Esophagus (tissue), 2 donors: ENCODE data around the gene ACHE. TPM values are rescaled to one million over a fixed set of nuclear protein-coding genes. Genes with fewer than 3 reads are reported as not detected.

Source experiments
- H3K27ac ChIP-seq, 2 donors: one replicate each; pipeline ENCODE4 v1.5.1; 2013; ENCODE audit warnings: low read depth in 2 of 2, mild to moderate bottlenecking in 2 of 2, inconsistent platforms in 1 of 2, low read length in 1 of 2, moderate library complexity in 1 of 2
- H3K27me3 ChIP-seq, 2 donors: one replicate each; pipeline ENCODE4 v1.6.1; 2013; ENCODE audit warnings: low read length in 2 of 2, control low read depth in 1 of 2, mild to moderate bottlenecking in 1 of 2; ENCODE audit not compliant: insufficient read depth in 2 of 2, control insufficient read depth in 1 of 2
- H3K36me3 ChIP-seq, 2 donors: one replicate each; pipeline ENCODE4 v1.6.1; 2013; ENCODE audit warnings: low read length in 1 of 2; ENCODE audit not compliant: control insufficient read depth in 2 of 2, insufficient read depth in 2 of 2
- H3K4me1 ChIP-seq, 2 donors: one replicate each; pipeline ENCODE4 v1.6.1; 2013; ENCODE audit warnings: low read length in 1 of 2; ENCODE audit not compliant: control insufficient read depth in 2 of 2, insufficient read depth in 2 of 2
- H3K4me3 ChIP-seq, 2 donors: one replicate each; pipeline ENCODE4 v1.5.1; 2013; ENCODE audit warnings: low read length in 2 of 2, mild to moderate bottlenecking in 2 of 2, low read depth in 1 of 2, moderate library complexity in 1 of 2
- H3K9me3 ChIP-seq, 2 donors: one replicate each; pipeline ENCODE4 v1.6.1; 2013; ENCODE audit warnings: mild to moderate bottlenecking in 2 of 2, low read depth in 1 of 2, low read length in 1 of 2, moderate library complexity in 1 of 2; ENCODE audit not compliant: control insufficient read depth in 2 of 2, insufficient read depth in 1 of 2
- WGBS, 2 donors: extraction: QIAGEN DNeasy Blood & Tissue Kit; methylation state at CpG; one replicate each; pipeline ENCODE4 v1.1.7; 2013; 5-methylcytosine and 5-hydroxymethylcytosine counted together
- polyA plus RNA-seq, 2 donors: library from polyadenylated mRNA; stranded (reverse); fragments of 200-250 nt; gene quantifications; one replicate each; pipeline ENCODE4 v1.2.3, GENCODE V29; 2013
- donor health status: healthy with polysubstance abuse.
- donor health status: Bipolar disorder and iron deficiency.

ACHE gene
- polyA plus RNA-seq, 2 donors, result 0.52 to 1.4 TPM

- WGBS, 2 donors, result 91 to 93% methylated on average over 5 of the region's 5 CpGs
- peaks cover 0 to 16% of the 10 kb centered on the region in 2 donors for H3K27me3 ChIP-seq
These were observed 3.7 kb upstream of the ACHE start for GRCh38 chr7:100899432-100899831.

GRCh38 chr7:100897772-100898454 is 2.2 kb upstream of the ACHE start:
- no peaks in the 10 kb centered on the region for H3K36me3 ChIP-seq
- 61 to 69% methylated on average over 13 of the region's 13 CpGs for WGBS, 2 donors
- peaks cover 0 to 16% of the 10 kb centered on the region in 2 donors for H3K27me3 ChIP-seq
- peaks cover 6 to 15% of the 10 kb centered on the region in 2 donors for H3K4me1 ChIP-seq
- H3K4me3 ChIP-seq, result no peak overlapping the region
- H3K9me3 ChIP-seq, result peaks cover 2 to 3% of the 10 kb centered on the region in 2 donors
- no peak overlapping the region for H3K27ac ChIP-seq

More at GRCh38 chr7:100899432-100899831, 3.7 kb upstream of the ACHE start:
- Histone ChIP-seq H3K36me3 (no peaks in the 10 kb centered on the region), H3K9me3 (peaks cover 2 to 3% of the 10 kb centered on the region in 2 donors), H3K4me1 (peaks cover 6 to 15% of the 10 kb centered on the region in 2 donors), H3K4me3 (no peak overlapping the region), H3K27ac (no peak overlapping the region)

GRCh38 chr7:100896732-100897608 is 1.3 kb upstream of the ACHE start:
- H3K9me3 ChIP-seq, result peaks cover 2 to 3% of the 10 kb centered on the region in 2 donors
- H3K27ac ChIP-seq, result no peak overlapping the region
- no peaks in the 10 kb centered on the region for H3K36me3 ChIP-seq
- H3K27me3 ChIP-seq, result peaks cover 0 to 16% of the 10 kb centered on the region in 2 donors
- 1 to 3% methylated on average over 38 to 95 of the region's 95 CpGs for WGBS, 2 donors
- peak overlapping the region; percentile 27 to 48 for H3K4me3 ChIP-seq
- peaks cover 6 to 15% of the 10 kb centered on the region in 2 donors for H3K4me1 ChIP-seq

- Histone ChIP-seq H3K4me3 (peak overlapping the region; percentile 27 to 48), H3K4me1 (peaks cover 6 to 17% of the 10 kb centered on the region in 2 donors), H3K27me3 (peaks cover 0 to 16% of the 10 kb centered on the region in 2 donors), H3K9me3 (peaks cover 2 to 3% of the 10 kb centered on the region in 2 donors), H3K27ac (no peak overlapping the region), H3K36me3 (no peaks in the 10 kb centered on the region)
- 4% methylated on average over 48 to 54 of the region's 54 CpGs for WGBS, 2 donors
These were observed 456 bp upstream of the ACHE start for GRCh38 chr7:100895956-100896731.

GRCh38 chr7:100894860-100895700 is 608 bp downstream of the ACHE start:
- 1% methylated on average over 70 to 83 of the region's 83 CpGs for WGBS, 2 donors
- Histone ChIP-seq H3K9me3 (peaks cover 2 to 3% of the 10 kb centered on the region in 2 donors), H3K36me3 (no peaks in the 10 kb centered on the region), H3K4me1 (peaks cover 6 to 25% of the 10 kb centered on the region in 2 donors), H3K27ac (no peak overlapping the region), H3K27me3 (peaks cover 0 to 16% of the 10 kb centered on the region in 2 donors), H3K4me3 (peak overlapping the region; percentile 38 to 48)

GRCh38 chr7:100893910-100894721 is 1.6 kb downstream of the ACHE start:
- no peaks in the 10 kb centered on the region for H3K36me3 ChIP-seq
- H3K9me3 ChIP-seq, result peaks cover 0 to 2% of the 10 kb centered on the region in 2 donors
- peaks cover 0 to 16% of the 10 kb centered on the region in 2 donors for H3K27me3 ChIP-seq
- 39 to 54% methylated on average over 28 to 40 of the region's 40 CpGs for WGBS, 2 donors
- H3K4me1 ChIP-seq, result peaks cover 6 to 25% of the 10 kb centered on the region in 2 donors
- peak overlapping the region; percentile 38 to 48 for H3K4me3 ChIP-seq
- H3K27ac ChIP-seq, result no peak overlapping the region

GRCh38 chr7:100893318-100893895 is 2.3 kb downstream of the ACHE start:
- Histone ChIP-seq H3K27me3 (peaks cover 0 to 16% of the 10 kb centered on the region in 2 donors), H3K4me1 (peaks cover 6 to 28% of the 10 kb centered on the region in 2 donors), H3K36me3 (no peaks in the 10 kb centered on the region), H3K27ac (no peak overlapping the region), H3K4me3 (no peak overlapping the region), H3K9me3 (peaks cover 0 to 2% of the 10 kb centered on the region in 2 donors)
- 85 to 88% methylated on average over 27 to 32 of the region's 32 CpGs for WGBS, 2 donors
